ENCODE data around the gene EXOC8. TPM values are rescaled to one million over a fixed set of nuclear protein-coding genes. Genes with fewer than 3 reads are reported as not detected.

Gene EXOC8
- total and polyA plus RNA-seq, 2 donors (not counting 3 experiments of a cell fraction or from before 2014, with no cell fraction given) = 2.8 to 13.2 TPM

- intact Hi-C loops (cut with micrococcal nuclease) = no loop called here
- H3K27me3 ChIP-seq (ENCODE audit: control insufficient read depth in 2 of 2, insufficient read depth in 2 of 2, low read length in 2 of 2) = no peaks in the 10 kb centered on the region
- no peaks in the 10 kb centered on the region for H3K79me2 ChIP-seq (ENCODE audit: control insufficient read depth, insufficient read depth, low read length)
- H3K9ac ChIP-seq (replicated peaks; ENCODE audit: extremely low read depth, insufficient read depth, low read length) = no peak overlapping the region
- no peaks in the 10 kb centered on the region for H3K9me3 ChIP-seq (replicated peaks; ENCODE audit: control insufficient read depth, insufficient read depth, low read length)
- H2AFZ ChIP-seq (ENCODE audit: low read depth, low read length) = no peak overlapping the region
- no peak overlapping the region for H3K4me2 ChIP-seq (ENCODE audit: insufficient read depth, low read length)
- FAIRE-seq = no peak
- no TSS peak for BruUV-seq (replicated peaks)
- no peaks in the 10 kb centered on the region for H3K4me1 ChIP-seq (ENCODE audit: control insufficient read depth, extremely low read depth, insufficient read depth, low read length)
- DNase-seq (ENCODE audit: low read depth, low spot score) = no peak
- TF ChIP-seq, protein P1, sequence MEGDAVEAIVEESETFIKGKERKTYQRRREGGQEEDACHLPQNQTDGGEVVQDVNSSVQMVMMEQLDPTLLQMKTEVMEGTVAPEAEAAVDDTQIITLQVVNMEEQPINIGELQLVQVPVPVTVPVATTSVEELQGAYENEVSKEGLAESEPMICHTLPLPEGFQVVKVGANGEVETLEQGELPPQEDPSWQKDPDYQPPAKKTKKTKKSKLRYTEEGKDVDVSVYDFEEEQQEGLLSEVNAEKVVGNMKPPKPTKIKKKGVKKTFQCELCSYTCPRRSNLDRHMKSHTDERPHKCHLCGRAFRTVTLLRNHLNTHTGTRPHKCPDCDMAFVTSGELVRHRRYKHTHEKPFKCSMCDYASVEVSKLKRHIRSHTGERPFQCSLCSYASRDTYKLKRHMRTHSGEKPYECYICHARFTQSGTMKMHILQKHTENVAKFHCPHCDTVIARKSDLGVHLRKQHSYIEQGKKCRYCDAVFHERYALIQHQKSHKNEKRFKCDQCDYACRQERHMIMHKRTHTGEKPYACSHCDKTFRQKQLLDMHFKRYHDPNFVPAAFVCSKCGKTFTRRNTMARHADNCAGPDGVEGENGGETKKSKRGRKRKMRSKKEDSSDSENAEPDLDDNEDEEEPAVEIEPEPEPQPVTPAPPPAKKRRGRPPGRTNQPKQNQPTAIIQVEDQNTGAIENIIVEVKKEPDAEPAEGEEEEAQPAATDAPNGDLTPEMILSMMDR (IDR thresholded peaks at IDR 0.05; ENCODE audit: extremely low read depth in 1 of 2, insufficient read depth in 1 of 2, low read depth in 1 of 2, low read length in 2 of 2) = no peak
- TF ChIP-seq POLR2A (IDR thresholded peaks at IDR 0.05; ENCODE audit: low read depth, low read length) (no peak), JUN (IDR thresholded peaks at IDR 0.05; ENCODE audit: borderline replicate concordance, insufficient read depth, insufficient read length, low read depth) (no peak), FOS (IDR thresholded peaks at IDR 0.05; ENCODE audit: borderline replicate concordance, insufficient read depth, low read length) (no peak), GATA2 (IDR thresholded peaks at IDR 0.05; ENCODE audit: insufficient read depth, insufficient read length, low read depth, low read length) (no peak), MYC (IDR thresholded peaks at IDR 0.05; ENCODE audit: low read depth, low read length) (no peak)
- TF ChIP-seq, protein P2, sequence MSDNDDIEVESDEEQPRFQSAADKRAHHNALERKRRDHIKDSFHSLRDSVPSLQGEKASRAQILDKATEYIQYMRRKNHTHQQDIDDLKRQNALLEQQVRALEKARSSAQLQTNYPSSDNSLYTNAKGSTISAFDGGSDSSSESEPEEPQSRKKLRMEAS (IDR thresholded peaks at IDR 0.05; ENCODE audit: insufficient read depth, insufficient read length) = no peak
- CTCF ChIA-PET = no interaction called here
- no peak overlapping the region for H3K27ac ChIP-seq (ENCODE audit: insufficient read depth, low read depth, low read length)
- POLR2A ChIA-PET = no interaction called here
- H3K36me3 ChIP-seq (ENCODE audit: control insufficient read depth in 2 of 2, extremely low read depth in 1 of 2, insufficient read depth in 2 of 2, low read length in 2 of 2) = no peaks in the 10 kb centered on the region
- no peaks in the 10 kb centered on the region for H3K9me1 ChIP-seq (replicated peaks; ENCODE audit: control insufficient read depth, extremely low read depth, insufficient read depth, low read length)
- no peaks in the 10 kb centered on the region for H4K20me1 ChIP-seq (replicated peaks; ENCODE audit: control insufficient read depth, extremely low read depth, insufficient read depth, low read length)
- dilution Hi-C loops (cut with MboI; ENCODE audit: extremely low pct_ligation_motif_present, low sequenced_read_pairs) = no loop called here
- H3K4me3 ChIP-seq (replicated peaks in 1 of 3; ENCODE audit: insufficient read depth in 1 of 3, low read depth in 1 of 3, low read length in 3 of 3) = no peak overlapping the region
Observed at GRCh38 chr1:231301990-231302389, 35.7 kb downstream of the EXOC8 start.

Measured in endothelial cell of umbilical vein (primary cell).